ENCODE data around the gene CAPN11.
A peak's percentile ranks its signal among the peaks of the same experiment; 100 is the strongest.

CAPN11 gene

DNA sequence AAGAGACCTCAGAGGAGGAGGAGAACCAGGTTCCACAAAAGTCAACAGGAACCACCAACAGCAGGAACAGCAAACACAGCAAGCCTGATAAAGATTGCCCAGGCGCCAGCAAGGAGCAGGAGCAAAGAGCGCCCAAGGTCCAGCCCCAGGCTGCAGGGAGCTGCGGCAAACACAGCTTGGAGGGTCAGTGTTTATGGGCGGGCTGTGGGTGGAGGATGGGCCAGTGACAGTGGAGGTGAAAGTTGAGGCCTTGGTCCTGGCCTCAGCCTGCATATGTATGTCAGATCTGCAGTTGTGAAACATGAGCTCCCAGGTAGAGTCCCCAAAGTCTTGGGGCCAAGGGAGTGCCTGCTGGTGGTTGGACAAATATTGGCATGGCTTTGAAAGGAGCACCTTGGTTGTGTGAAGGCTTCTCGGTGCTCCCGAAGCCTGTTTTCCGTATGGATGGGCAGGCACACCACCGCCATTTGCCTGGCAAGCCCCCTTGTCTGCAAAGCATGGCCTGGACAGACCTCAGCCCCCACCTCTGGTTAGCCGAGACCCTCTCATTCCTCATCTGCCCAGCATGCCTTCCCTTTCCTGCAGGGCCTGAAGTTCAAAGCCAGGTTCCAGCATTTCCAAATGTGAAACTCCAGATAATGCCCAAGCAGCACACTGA, 2.0 kb upstream of the CAPN11 start:
- no peak for DNase-seq (ENCODE audit: low spot score)

DNA sequence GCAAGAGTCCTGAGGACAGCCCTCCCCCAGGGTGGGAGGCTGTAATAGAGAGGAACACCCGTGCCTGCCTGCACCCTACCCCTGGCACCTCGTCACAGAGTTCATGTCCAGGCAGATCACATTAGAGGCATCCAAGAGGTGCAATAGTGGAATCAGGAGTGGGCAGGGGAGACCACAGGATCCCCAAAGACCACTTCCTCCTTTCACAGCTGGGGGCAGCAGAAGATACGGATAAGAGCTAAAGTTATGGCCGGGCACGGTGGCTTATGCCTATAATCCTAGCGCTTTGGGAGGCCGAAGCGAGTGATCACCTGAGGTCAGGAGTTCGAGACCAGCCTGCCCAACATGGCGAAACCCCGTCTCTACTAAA, 1.5 kb upstream of the CAPN11 start:
- no peak for DNase-seq (ENCODE audit: low spot score)

DNA sequence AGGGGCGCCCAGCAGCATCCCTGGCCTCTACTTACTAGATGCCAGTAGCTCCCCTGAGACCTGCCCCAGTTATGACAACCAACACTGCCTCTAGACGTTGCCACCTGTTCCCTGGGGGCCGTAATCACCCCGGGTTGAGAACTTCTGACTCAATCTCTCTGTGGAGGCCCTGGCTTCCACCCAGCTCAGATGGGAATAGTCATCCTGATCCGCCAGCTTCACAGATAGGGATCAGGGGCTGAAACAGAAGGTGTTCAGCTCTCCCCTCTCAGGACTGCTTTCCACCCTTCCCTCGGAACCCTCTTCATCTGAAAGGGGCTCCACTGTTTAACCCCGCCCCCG, 3.3 kb downstream of the CAPN11 start:
- no peak for DNase-seq (ENCODE audit: low spot score)

DNA sequence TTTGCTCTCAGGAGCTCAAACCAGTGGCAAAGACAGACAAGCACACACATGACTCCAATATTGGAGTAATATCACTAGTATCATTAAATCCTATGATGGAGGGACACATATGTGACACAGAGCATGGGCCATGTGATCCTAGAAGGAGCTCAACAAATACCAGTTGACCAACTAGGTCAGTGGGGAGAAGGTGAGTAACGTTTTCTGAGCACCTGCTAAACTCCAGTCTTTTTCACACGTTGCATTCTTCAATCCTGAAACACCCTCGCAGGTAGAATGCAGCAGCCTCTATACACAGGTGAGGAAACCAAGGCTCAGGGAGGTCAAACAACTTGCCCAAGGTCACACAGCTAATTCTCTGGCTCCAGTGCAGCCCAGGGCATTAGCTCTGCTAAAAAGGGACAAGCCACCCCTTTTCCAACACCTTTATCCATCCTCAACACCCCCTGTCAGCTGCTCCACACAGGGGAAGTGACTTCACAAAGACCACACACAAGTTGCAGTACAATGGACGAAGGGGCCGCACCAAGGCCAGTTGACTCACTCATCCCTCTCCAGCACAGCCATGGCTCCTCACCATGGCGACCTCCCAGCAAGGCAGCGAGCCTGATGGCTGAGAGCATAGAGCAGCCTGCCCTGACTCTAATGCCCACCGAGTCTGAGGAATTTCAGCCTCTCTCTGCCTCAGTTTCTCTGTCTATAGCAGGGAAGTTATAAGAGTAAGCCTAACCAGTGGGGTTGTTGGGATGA, 4.4 kb downstream of the CAPN11 start:
- DNase-seq (ENCODE audit: low spot score) = no peak

DNA sequence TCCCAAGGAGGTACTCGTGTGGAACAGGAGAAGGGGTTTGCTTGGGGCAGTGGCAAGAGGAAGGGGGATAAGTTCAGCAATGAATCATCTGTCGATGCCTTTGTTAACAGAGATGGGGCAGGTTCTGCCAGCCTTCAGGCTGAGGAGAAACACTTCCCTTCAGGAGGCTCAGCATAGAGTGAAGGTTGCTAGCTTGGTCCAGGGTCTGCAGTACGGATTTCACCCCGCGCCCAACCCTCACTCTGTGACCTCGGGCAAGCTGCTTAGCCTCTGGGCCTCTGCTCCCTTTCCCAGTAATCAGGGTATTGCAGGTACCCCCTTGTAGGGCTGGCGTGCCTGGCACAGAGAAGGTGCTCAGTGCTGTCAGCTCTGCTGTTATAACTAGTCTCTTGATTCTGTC, 7.5 kb downstream of the CAPN11 start:
- DNase-seq (ENCODE audit: low spot score) = no peak

DNA sequence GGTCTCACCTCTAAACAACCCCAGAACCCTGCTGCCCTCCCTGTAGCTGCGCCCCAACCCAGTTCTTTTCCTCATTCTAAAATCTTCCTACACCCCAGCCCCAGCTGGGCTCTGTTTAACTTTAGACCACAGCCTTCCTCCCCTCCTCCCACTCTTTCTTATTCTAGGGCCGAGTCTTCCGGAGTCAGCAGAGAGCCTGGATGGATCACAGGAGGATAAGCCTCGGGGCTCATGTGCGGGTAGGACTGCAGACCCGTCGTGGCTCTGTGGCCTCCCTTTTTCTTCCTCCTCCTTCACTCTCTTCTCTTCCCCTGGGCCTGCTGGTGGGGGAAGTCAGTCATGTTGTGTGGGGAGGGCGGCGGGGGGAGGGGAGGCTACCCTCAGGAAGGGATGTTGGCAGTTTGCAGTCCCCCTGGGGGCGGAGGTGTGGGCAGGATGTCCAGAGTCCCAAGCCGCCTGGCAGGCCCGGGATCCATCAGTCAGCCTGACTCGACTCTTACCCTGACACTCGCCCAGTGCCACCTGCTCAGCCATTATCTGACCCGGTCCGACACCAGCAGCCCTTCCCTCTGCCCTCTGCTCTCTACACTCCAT, 8.1 kb downstream of the CAPN11 start:
- DNase-seq (ENCODE audit: low spot score) = no peak

DNA sequence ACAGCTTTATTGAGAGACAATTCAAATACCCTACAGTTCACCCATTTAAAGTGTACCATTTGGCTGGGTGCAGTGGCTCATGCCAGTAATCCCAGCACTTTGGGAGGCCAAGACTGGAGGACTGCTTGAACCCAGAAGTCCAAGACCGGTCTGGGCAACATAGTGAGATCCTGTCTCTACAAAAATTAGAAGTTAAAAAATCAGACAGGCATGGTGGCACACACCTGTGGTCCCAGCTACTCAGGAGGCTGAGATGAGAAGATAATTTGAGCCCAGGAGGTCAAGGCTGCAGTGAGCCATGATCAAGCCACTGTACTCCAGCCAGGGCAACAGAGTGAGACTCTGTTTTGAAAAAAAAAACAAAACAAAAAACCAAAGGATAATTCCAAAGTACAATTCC, 8.9 kb downstream of the CAPN11 start:
- no peak for DNase-seq (ENCODE audit: low spot score)

DNA sequence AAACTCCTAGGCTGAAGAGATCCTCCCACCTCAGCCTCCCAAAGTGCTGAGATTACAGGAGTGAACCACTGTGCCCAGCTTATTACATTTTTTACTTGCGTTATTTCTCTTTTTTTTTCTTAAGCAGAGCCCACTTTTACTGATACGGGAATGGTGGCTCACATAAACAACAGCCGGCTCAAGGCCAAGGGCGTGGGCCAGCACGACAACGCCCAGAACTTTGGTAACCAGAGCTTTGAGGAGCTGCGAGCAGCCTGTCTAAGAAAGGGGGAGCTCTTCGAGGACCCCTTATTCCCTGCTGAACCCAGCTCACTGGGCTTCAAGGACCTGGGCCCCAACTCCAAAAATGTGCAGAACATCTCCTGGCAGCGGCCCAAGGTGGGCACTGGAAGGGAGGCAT, 10.5 kb downstream of the CAPN11 start:
- no peak for DNase-seq (ENCODE audit: low spot score)

DNA sequence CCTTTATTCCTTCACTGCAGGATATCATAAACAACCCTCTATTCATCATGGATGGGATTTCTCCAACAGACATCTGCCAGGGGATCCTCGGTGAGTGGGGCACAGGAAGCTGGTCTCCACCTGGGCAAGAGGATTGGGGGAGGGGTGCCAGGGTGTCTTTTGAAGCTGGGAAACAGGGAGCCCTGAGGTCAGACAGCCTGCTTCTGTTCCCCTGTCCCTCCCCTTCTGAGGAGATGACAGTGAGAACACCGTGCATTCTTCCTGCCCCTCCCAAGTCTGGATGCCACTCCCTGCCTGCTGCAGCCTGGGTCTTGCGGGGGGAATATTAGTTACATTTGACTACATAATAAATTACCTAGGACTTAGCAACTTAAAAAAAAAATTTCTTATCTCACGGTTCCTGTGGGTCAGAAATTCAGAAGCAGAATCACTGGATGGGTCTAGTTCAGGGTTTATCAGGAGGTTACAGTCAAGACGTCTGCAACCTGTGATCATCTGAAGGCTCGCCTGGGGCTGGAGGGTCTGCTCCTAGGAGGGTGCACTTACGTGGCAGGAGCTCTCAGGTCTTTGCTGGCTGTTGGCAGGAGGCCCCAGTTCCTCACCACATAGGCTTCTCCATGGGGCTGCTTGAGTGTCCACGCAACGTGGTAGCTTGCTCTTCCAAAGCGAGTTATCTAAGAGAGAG, 11.4 kb downstream of the CAPN11 start:
- DNase-seq (ENCODE audit: low spot score) = no peak

DNA sequence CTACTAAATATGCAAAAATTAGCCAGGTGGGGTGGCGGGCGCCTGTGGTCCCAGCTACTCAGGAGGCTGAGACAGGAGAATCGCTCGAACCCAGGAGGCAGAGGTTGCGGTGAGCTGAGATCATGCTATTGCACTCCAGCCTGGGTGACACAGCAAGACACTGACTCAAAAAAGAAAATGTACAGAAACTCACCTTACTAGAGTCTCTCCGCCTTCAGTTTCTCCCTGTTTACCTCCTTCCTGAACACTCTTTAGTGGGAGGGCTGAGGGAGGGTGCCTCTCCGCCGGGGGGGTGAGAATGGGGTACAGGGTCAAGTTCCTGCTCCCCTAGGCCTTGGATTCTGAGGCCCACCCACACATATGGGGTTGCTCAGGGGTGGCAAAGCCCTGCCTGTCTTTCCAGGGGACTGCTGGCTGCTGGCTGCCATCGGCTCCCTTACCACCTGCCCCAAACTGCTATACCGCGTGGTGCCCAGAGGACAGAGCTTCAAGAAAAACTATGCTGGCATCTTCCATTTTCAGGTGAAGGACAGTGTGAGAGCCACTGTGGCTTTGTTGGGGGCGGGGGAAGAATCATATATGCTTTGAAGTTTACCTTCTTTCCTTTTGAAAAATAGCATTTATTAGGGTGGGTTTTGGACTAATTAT, 13.4 kb downstream of the CAPN11 start:
- no peak for DNase-seq (ENCODE audit: low spot score)

DNA sequence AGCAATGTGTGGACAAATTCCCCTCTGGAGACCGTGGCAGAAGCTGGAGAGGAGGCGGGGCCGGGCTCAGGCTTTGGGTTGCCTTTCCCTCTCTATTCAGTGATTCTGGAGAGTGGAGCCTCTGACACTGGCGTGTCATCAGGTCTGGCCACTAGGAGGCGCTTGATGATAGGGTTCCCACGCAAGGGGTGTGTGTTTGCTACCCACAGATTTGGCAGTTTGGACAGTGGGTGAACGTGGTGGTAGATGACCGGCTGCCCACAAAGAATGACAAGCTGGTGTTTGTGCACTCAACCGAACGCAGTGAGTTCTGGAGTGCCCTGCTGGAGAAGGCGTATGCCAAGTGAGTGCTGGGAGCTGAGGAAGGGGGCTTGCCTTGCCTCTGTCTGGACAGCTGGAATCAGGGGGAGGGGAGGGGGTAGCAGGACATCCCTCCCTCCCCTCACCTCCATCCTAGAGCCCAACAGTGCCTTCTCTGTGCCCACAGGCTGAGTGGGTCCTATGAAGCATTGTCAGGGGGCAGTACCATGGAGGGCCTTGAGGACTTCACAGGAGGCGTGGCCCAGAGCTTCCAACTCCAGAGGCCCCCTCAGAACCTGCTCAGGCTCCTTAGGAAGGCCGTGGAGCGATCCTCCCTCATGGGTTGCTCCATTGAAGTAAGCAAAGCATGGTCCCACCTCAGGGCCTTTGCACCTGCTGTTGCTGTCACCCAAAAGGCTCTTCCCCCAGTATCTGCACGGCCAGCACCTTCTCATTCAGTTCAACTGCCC, 14.3 kb downstream of the CAPN11 start:
- DNase-seq (ENCODE audit: low spot score) = peak; percentile 83

DNA sequence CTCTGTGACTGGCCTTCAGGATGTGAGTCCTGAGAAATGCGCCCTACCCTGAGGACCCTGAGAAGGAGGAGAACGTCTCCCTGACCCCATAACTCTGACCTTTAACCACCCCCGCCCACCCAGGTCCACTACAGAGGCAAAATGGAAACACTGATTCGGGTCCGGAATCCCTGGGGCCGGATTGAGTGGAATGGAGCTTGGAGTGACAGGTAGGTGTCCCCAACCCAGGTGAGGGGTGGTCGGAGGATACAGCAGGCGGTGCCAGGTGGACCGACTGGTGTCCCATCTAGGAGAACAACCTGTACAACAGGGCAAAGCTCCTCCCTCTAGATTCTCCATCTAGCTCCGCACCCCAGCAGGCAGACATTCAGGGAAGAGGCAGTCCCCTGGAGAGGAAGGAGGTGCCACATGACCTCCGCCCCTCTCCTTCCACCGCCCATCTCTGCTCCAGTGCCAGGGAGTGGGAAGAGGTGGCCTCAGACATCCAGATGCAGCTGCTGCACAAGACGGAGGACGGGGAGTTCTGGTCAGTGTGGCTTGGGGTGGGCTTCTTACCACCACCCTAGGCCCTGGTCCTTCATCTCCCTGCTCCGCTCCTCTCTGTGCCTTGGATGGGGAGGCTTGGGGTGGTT, 17.6 kb downstream of the CAPN11 start:
- no peak for DNase-seq (ENCODE audit: low spot score)

DNA sequence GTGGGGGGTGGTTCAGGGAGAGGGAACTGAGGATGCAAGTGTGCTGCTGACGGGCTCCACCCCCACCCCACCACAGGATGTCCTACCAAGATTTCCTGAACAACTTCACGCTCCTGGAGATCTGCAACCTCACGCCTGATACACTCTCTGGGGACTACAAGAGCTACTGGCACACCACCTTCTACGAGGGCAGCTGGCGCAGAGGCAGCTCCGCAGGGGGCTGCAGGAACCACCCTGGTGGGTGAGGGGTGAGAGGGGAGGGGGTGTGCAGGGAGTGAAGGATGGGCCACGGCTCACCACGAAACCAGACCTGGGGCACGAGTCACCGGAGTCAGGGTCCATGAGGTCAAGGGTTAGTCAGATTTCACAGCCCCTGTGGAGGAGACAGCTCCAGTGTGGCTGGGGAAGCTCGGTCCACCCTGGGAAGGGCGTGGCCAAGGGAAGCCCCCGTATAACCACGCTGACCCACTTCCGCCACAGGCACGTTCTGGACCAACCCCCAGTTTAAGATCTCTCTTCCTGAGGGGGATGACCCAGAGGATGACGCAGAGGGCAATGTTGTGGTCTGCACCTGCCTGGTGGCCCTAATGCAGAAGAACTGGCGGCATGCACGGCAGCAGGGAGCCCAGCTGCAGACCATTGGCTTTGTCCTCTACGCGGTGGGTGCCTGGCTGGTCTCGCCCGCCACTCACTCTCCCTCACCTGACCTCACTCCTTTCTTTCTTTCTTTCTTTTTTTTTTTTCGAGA, 18.3 kb downstream of the CAPN11 start:
- no peak for DNase-seq (ENCODE audit: low spot score)

DNA sequence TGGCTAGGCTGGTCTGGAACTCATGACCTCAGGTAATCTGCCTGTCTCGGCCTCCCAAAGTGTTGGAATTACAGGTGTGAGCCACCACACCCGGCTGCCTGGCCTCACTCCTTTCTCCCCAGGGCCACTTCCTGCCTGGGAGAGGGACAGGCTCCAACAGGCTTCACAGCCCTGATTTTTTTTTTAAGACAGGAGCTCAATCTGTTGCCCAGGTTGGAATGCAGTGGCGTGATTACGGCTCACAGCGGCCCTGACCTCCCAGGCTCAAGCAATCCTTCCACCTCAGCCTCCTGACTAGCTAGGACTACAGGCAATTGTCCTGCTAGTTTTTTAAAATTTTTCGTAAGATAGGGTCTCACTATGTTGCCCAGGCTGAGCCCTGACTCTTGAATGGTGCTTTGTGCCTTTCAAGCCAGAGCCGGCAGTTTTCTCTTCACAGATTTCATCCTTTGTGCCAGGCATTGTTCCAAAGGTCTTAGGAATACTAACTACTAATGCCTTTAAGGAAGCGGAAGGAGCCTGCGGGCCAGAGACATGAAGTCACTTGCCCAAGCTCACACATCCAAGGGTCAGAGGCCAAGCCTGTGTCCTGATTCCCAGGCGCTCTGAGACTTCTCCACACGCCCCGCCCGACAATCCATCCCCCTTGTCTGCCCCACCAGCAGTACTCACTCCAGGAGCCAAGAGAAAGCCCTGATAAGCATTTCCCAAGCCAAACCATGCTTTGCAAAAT, 19.2 kb downstream of the CAPN11 start:
- no peak for DNase-seq (ENCODE audit: low spot score)

DNA sequence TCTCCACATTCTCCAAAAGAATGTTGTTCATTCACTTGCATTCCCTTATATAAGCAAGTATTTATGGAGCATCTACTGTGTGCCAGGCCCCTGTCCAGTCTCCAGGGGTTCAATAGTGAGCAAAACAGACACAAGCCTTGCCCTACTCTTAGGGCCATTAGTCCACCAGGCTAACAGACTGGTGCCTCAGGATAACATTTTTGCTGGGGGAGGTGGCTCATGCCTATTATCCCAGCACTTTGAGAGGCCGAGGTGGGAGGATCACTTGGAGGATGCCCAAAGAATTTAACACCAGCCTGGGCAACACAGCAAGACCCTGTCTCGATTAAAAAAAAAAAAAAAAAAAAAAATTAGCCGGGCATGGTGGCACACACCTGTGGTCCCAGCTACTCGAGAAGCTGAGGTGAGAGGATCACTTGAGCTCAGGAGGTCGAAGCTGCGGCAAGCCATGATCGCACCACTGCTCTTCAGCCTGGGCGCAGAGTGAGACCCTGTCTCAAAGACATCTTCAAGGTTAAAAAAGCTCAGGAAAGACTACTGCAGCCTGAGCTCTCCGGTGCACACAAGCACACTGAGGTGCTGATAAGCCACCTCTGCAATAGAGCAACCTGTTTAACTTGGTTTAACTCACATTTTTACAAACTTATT, 19.9 kb downstream of the CAPN11 start:
- DNase-seq (ENCODE audit: low spot score) = no peak

DNA sequence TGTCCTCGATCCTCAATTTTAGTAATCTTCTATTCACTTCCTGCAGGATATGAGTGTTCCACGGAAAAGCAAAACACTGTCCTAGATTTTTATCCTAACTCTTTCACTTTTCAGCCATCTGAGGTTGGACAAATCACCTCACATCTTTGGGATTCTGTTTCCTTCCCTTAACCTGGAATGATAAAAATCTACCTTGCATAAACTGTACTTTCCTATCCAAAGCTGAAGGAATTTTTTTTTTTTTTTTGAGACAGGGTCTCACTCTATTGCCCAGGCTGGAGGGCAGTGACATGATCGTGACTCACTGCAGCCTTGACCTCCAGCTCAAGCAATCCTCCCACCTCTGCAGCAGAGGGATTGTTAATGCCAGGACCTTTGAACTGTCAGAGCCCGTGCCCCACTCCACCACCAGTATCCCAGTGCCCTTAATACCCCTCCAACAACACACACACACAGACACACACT, 20.5 kb downstream of the CAPN11 start:
- DNase-seq (ENCODE audit: low spot score) = no peak

DNA sequence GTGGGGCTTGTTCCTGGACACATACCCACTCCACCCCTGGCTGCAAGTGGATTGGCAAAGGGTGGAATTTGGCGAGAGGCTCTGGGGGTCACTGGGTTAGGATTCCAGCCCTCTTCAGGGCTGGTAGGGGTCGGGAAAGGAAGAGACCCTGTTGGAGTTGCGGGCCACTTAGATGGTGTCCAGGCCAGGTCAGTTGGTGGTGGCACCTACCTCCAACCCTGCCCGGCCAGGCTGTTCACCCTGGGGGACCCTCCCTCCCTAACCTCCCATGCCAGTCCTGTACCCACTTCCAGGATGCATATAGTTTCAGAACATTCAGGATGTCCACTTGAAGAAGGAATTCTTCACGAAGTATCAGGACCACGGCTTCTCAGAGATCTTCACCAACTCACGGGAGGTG, 21.0 kb downstream of the CAPN11 start:
- DNase-seq (ENCODE audit: low spot score) = no peak

DNA sequence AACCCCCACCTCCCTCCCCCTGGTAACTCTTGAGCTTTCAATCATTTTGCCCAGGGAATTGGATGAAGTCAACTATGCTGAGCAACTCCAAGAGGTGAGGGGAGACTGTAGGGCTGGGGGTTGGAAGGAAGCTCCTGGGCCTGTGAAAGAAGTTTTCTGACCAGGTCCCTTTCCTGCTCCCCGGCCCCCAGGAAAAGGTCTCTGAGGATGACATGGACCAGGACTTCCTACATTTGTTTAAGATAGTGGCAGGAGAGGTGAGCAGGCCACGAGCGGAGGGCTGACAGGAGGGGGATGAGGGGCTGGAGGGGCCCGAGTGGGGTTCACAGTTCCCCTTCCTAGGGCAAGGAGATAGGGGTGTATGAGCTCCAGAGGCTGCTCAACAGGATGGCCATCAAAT, 21.8 kb downstream of the CAPN11 start:
- DNase-seq (ENCODE audit: low spot score) = no peak

DNA sequence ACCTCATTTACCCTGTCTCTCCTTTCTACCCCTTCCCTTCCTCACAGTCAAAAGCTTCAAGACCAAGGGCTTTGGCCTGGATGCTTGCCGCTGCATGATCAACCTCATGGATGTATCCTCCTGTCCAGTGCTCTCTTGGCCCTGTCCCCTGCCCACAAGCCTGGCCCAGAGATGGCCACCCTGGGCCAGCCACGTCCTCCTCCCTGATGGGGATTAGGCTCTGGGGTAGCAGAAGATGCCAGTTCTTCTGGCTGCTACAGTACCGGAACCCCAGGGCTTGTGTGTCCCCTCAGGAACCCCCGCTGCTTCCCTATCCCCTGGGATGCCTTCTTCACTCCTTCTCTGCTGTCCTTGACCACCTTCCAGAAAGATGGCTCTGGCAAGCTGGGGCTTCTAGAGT, 22.3 kb downstream of the CAPN11 start:
- DNase-seq (ENCODE audit: low spot score) = no peak
